KMS-11 (cell line): Measurements from ENCODE around the gene MYO1E.
"Not testable (repeated sequence)": the region's sequence is repeated elsewhere in the genome, so short reads cannot be mapped to it uniquely, and the experiment has no call there.

Experiments
- H2AFZ ChIP-seq: fragments of 200-600 bp; sonication (generic); 2 replicates; pipeline ENCODE4 v1.6.1; 2016; ENCODE audit warnings: antibody characterized with exemption, mixed run types, low read depth
- H3K27ac ChIP-seq: fragments of 200-600 bp; sonication (generic); 2 replicates; pipeline ENCODE4 v1.6.1; 2016; ENCODE audit warnings: mild to moderate bottlenecking, mixed run types
- H3K27me3 ChIP-seq: fragments of 200-600 bp; sonication (generic); 2 replicates; pipeline ENCODE4 v1.6.1; 2017; ENCODE audit warnings: mild to moderate bottlenecking, low read depth, mixed run types, moderate library complexity; ENCODE audit not compliant: insufficient read depth
- H3K36me3 ChIP-seq: fragments of 200-600 bp; sonication (generic); 2 replicates; pipeline ENCODE4 v1.6.1; 2017; ENCODE audit warnings: mild to moderate bottlenecking, mixed run types; ENCODE audit not compliant: insufficient read depth
- H3K4me1 ChIP-seq: fragments of 200-600 bp; sonication (generic); 2 replicates; pipeline ENCODE4 v1.6.1; 2016; ENCODE audit warnings: mild to moderate bottlenecking, low read depth, mixed run types; ENCODE audit not compliant: poor library complexity, severe bottlenecking
- H3K4me2 ChIP-seq: fragments of 200-600 bp; sonication (generic); 2 replicates; pipeline ENCODE4 v1.7.0; 2016; ENCODE audit warnings: mild to moderate bottlenecking, mixed run types
- H3K4me3 ChIP-seq: fragments of 200-600 bp; sonication (generic); IDR thresholded peaks from 2 replicates; pipeline ENCODE4 v1.6.1; 2017; ENCODE audit warnings: low read depth, low read length, mixed read lengths; ENCODE audit not compliant: insufficient read depth
- H3K79me2 ChIP-seq: fragments of 200-600 bp; sonication (generic); 2 replicates; pipeline ENCODE4 v1.6.1; 2016; ENCODE audit warnings: low read depth, mixed run types; ENCODE audit not compliant: insufficient read depth
- H3K9ac ChIP-seq: fragments of 200-600 bp; sonication (generic); 2 replicates; pipeline ENCODE4 v1.6.1; 2016; ENCODE audit warnings: mild to moderate bottlenecking, mixed run types
- H4K20me1 ChIP-seq: fragments of 200-600 bp; sonication (generic); 2 replicates; pipeline ENCODE4 v1.6.1; 2016; ENCODE audit warnings: mild to moderate bottlenecking, mixed run types; ENCODE audit not compliant: insufficient read depth
- TF ChIP-seq, protein P1 (sequence below): fragments of 200-600 bp; sonication (generic); conservative IDR thresholded peaks from 2 replicates; pipeline ENCODE4 v1.6.1; 2017; ENCODE audit warnings: low read depth, mild to moderate bottlenecking, antibody characterized with exemption, low read length, moderate library complexity, mixed read lengths

Gene MYO1E

DNA sequence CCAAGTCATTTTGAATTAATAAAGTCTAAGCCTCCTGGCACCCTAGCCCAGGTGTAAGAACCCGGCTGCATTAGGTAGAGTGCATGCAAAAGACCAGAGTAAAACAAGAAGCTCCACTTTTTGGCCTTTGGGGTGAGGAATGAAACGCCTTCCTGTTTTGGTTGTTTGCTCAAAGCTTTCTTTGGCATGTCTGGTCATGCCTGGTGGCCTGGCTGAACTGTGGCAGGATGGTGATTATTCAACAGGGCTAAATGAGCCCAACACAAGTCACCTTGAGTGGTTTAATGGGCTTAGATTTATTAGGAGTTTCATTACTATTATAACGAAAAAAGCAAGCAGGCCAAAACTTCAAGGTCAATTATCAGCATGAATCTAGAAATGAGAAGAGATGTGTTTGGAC lies 206.9 kb downstream of the MYO1E start:
- no peak overlapping the region for H3K4me2 ChIP-seq
- H2AFZ ChIP-seq: no peak overlapping the region

DNA sequence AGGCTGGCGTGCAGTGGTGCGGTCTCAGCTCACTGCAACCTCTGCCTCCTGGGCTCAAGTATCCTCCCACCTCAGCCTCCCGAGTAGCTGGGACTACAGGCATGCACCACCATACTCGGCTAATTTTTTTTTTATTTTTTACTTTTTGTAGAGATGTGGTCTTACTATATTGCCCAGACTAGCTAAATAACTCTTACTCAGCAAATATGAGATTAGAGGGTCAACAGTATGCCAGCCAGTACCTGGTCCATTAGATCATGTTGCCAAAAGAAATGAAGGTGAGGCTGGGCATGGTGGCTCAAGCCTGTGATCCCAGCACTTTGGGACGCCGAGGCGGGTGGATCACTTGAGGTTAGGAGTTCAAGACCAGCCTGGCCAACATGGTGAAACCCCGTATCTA lies 210.6 kb downstream of the MYO1E start:
- H2AFZ ChIP-seq, H3K27ac ChIP-seq, H3K36me3 ChIP-seq, H3K79me2 ChIP-seq, H3K27me3 ChIP-seq, H3K4me3 ChIP-seq, H4K20me1 ChIP-seq, H3K4me1 ChIP-seq, H3K9ac ChIP-seq, H3K4me2 ChIP-seq: not testable (repeated sequence)

More for the DNA sequence above, 206.9 kb downstream of the MYO1E start:
- Histone ChIP-seq H3K36me3 (no peaks in the 10 kb centered on the region), H3K9ac (no peak overlapping the region), H3K4me1 (no peaks in the 10 kb centered on the region), H4K20me1 (no peaks in the 10 kb centered on the region), H3K27me3 (no peaks in the 10 kb centered on the region), H3K79me2 (no peaks in the 10 kb centered on the region), H3K27ac (no peak overlapping the region), H3K4me3 (no peak overlapping the region)
- TF ChIP-seq, protein P1, sequence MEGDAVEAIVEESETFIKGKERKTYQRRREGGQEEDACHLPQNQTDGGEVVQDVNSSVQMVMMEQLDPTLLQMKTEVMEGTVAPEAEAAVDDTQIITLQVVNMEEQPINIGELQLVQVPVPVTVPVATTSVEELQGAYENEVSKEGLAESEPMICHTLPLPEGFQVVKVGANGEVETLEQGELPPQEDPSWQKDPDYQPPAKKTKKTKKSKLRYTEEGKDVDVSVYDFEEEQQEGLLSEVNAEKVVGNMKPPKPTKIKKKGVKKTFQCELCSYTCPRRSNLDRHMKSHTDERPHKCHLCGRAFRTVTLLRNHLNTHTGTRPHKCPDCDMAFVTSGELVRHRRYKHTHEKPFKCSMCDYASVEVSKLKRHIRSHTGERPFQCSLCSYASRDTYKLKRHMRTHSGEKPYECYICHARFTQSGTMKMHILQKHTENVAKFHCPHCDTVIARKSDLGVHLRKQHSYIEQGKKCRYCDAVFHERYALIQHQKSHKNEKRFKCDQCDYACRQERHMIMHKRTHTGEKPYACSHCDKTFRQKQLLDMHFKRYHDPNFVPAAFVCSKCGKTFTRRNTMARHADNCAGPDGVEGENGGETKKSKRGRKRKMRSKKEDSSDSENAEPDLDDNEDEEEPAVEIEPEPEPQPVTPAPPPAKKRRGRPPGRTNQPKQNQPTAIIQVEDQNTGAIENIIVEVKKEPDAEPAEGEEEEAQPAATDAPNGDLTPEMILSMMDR: no peak

DNA sequence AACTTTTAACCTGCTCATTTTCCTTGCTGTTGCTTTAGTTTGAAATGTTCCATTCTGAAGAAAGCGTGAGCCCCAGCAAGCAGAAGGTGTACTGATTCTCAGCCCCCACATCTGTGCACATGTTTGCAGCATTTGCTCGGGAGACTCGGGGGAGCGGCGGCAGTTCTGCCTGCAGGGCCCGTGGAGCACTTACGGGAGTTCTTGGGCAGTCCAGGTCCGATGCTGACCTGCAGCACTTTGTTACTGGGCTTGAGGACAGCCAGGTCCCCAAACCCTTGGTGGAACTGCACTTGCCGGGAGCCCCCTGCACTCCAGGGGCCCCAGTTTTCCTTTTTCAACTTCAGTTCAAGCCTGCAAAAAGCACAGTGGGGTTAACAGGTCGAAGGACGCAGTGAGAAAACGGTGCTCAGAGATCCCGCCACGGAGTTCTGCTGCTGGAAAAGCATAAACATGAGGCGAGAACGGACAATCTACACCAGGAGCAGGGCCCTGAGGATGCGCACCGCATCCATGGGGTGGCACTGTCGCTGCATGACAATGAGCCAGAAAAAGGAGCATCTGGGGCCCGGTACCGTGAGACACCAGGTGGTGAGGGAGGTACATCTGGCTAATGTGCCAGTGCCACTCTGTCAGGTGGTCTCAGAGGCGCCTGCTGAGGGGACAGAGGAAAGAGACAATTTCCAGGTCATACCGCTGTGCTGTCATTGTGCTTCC lies 211.6 kb downstream of the MYO1E start:
- Histone ChIP-seq H2AFZ (peak overlapping the region; percentile 27; the same call in 1 of the 2 replicates), H4K20me1 (no peaks in the 10 kb centered on the region), H3K27me3 (no peaks in the 10 kb centered on the region), H3K79me2 (no peaks in the 10 kb centered on the region), H3K4me3 (no peak overlapping the region), H3K4me2 (peak overlapping the region; percentile 40; the same call in 1 of the 2 replicates), H3K9ac (no peak overlapping the region), H3K27ac (no peak overlapping the region), H3K36me3 (no peaks in the 10 kb centered on the region), H3K4me1 (no peaks in the 10 kb centered on the region)
- TF ChIP-seq, protein P1: peak; percentile 75

DNA sequence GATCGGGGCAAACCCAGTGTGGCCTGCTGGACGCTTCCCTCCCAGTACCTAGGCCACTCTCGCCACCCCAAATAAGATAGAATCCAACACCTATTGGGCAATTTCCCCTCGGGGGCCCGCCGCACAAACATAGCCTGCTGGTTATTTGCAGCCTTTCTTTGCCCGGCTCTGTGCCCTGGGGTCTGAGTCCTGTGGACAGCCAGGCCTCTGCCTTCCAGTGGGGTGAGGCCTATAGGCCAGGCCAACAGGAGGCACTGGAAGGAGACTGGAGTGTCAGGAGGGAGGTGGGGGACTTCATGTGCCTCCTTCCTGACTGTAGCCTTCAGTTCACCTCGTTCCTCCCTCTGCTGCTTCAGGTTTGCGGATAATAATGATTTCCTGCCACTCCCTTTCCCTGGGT lies 213.5 kb downstream of the MYO1E start:
- no peak overlapping the region for H3K4me2 ChIP-seq
- H3K79me2 ChIP-seq: no peaks in the 10 kb centered on the region
- no peaks in the 10 kb centered on the region for H3K36me3 ChIP-seq
- H2AFZ ChIP-seq: no peak overlapping the region
- no peaks in the 10 kb centered on the region for H3K4me1 ChIP-seq
- no peak overlapping the region for H3K4me3 ChIP-seq
- H4K20me1 ChIP-seq: no peaks in the 10 kb centered on the region
- TF ChIP-seq, protein P1: no peak
- H3K9ac ChIP-seq: no peak overlapping the region
- H3K27ac ChIP-seq: no peak overlapping the region
- H3K27me3 ChIP-seq: no peaks in the 10 kb centered on the region

- Histone ChIP-seq H3K27ac (no peak overlapping the region), H3K4me2 (no peak overlapping the region), H4K20me1 (no peaks in the 10 kb centered on the region), H3K79me2 (no peaks in the 10 kb centered on the region), H3K4me1 (no peaks in the 10 kb centered on the region), H2AFZ (no peak overlapping the region), H3K36me3 (no peaks in the 10 kb centered on the region), H3K4me3 (no peak overlapping the region), H3K9ac (no peak overlapping the region), H3K27me3 (no peaks in the 10 kb centered on the region)
- TF ChIP-seq, protein P1: no peak
Measured at GRCh38 chr15:59158701-59159034, 214.0 kb downstream of the MYO1E start.
